Measurements from ENCODE around the gene TRMT11.

TRMT11 gene

DNA sequence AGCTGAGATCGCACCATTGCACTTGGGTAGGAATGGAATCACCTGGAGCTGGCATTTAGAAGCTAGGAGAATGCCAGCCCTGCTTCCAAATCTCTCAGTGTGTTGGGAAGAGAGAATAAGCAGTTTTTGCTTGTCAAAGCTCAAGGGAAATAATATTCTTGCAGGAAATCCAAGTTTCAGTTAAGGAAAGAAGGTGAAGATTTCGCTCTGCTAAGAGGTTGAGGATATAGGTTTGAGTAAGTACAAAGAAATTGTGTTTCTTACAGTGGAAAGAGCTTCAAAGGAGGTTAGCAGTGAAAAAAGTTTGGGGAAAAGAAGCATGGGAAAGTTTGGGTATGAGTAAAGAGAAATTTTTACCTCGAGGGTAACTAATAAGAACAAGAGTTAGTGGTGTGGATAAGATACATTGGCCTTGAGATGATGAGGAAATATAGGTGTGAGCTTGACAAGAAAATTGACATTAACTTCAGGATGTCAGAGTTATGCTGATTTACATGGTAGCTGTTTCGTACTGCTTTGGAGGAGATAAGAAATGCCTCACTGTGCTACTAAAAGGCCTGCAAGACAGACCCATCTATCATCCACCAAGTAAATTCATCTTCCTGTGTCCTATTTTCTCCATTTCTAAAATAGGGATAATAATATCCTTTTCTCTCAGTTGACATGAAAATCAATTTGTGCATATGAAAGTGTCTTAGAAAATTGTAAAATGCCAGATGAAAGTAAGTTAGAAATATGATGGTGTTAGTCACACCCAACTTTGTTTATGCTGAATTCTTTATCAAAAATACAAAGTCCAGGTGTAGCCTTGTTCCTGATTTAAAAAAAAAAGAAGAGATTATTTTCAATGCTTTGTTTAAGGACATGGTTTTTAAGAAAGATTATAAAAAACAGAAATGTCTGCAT is 42.6 kb upstream of the TRMT11 start:
- Histone ChIP-seq H3K9me3 (ENCODE audit: control extremely low read depth in 1 of 5, control insufficient read depth in 4 of 5, insufficient read depth in 2 of 5, low read depth in 1 of 5, low read length in 4 of 5) (no peaks in the 10 kb centered on the region), H3K36me3 (ENCODE audit: control insufficient read depth in 4 of 4, insufficient read depth in 4 of 4, low read length in 3 of 4) (no peaks in the 10 kb centered on the region), H3K4me3 (ENCODE audit: control insufficient read depth in 1 of 7, extremely low read depth in 1 of 7, insufficient read depth in 4 of 7, low read depth in 2 of 7, low read length in 6 of 7) (peak overlapping the region in 2 of 7 experiments; percentile 50 to 57), H3K27me3 (replicated peaks in 2 of 5; ENCODE audit: control insufficient read depth in 4 of 5, insufficient read depth in 5 of 5, low read length in 4 of 5) (no peaks in the 10 kb centered on the region), H3K27ac (ENCODE audit: insufficient read depth in 1 of 2, low read depth in 1 of 2, low read length in 2 of 2, poor library complexity in 1 of 2, severe bottlenecking in 2 of 2) (peak overlapping the region; percentile 55 to 65), H3K4me1 (ENCODE audit: control extremely low read depth in 1 of 4, control insufficient read depth in 4 of 4, insufficient read depth in 4 of 4, low read length in 3 of 4) (peaks cover 8 to 48% (median 16%) of the 10 kb centered on the region in 4 experiments)
- WGBS (ENCODE audit: insufficient coverage): 89% methylated on average over 3 of the region's 4 CpGs
- ChIA-PET CTCF (interaction anchor here (0.7 to 3.3 kb wide), 7 partner anchors 9 to 32 kb away, joined by 3 to 13 read pairs (median 4); partner anchors contain the start of gene HINT3), POLR2A (interaction anchor here (0.9 kb wide), 1 partner anchor 152 kb away, joined by 3 read pairs; no protein-coding TSS in a partner anchor)
- no peak for DNase-seq

DNA sequence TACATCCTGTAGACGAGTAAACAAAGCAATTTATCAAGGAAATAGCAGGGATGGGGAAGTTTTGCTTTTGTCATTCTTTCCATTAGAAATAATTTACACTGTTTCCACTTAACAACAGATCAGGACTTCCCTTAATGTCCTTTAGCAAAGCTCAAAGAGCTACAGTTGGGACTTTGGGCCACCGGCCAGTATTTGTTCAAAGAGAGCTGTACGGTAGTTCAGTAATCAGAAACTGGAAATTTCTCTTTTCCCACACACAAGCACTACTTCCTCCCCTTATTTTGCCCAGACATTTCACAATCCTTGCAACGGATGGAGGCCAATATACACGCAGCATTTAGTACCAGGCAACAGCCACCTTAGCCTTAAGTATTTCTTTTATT is 41.9 kb upstream of the TRMT11 start:
- Histone ChIP-seq H3K9me3 (ENCODE audit: control extremely low read depth in 1 of 5, control insufficient read depth in 4 of 5, insufficient read depth in 2 of 5, low read depth in 1 of 5, low read length in 4 of 5) (no peaks in the 10 kb centered on the region), H3K4me3 (ENCODE audit: control insufficient read depth in 1 of 7, extremely low read depth in 1 of 7, insufficient read depth in 4 of 7, low read depth in 2 of 7, low read length in 6 of 7) (peak overlapping the region in 2 of 7 experiments; percentile 50 to 57), H3K27ac (ENCODE audit: insufficient read depth in 1 of 2, low read depth in 1 of 2, low read length in 2 of 2, poor library complexity in 1 of 2, severe bottlenecking in 2 of 2) (peak overlapping the region; percentile 55 to 65), H3K4me1 (ENCODE audit: control extremely low read depth in 1 of 4, control insufficient read depth in 4 of 4, insufficient read depth in 4 of 4, low read length in 3 of 4) (peaks cover 8 to 48% (median 16%) of the 10 kb centered on the region in 4 experiments), H3K36me3 (ENCODE audit: control insufficient read depth in 4 of 4, insufficient read depth in 4 of 4, low read length in 3 of 4) (no peaks in the 10 kb centered on the region), H3K27me3 (replicated peaks in 2 of 5; ENCODE audit: control insufficient read depth in 4 of 5, insufficient read depth in 5 of 5, low read length in 4 of 5) (no peaks in the 10 kb centered on the region)
- ChIA-PET POLR2A (no interaction called here), CTCF (interaction anchor here (1.4 to 4.6 kb wide), 4 partner anchors 9 to 12 kb away, joined by 4 to 23 read pairs (median 9); partner anchors contain the start of gene HINT3)
- DNase-seq: peak; percentile 28 to 56 (median 43)
- WGBS (ENCODE audit: insufficient coverage): 0% methylated on average over 1 of the region's 5 CpGs

GRCh38 chr6:125944896-125945295 is 41.4 kb upstream of the TRMT11 start:
- ChIA-PET CTCF (interaction anchor here (3.3 to 4.6 kb wide), 2 partner anchors 8 to 11 kb away, joined by 13 to 23 read pairs; partner anchors contain the start of gene HINT3), POLR2A (no interaction called here)
- H3K27ac ChIP-seq (ENCODE audit: insufficient read depth in 1 of 2, low read depth in 1 of 2, low read length in 2 of 2, poor library complexity in 1 of 2, severe bottlenecking in 2 of 2): peak overlapping the region in 1 of 2 experiments; percentile 65

GRCh38 chr6:125945378-125946141 is 40.8 kb upstream of the TRMT11 start:
- peaks cover 8 to 48% (median 16%) of the 10 kb centered on the region in 4 experiments for H3K4me1 ChIP-seq (ENCODE audit: control extremely low read depth in 1 of 4, control insufficient read depth in 4 of 4, insufficient read depth in 4 of 4, low read length in 3 of 4)
- H3K36me3 ChIP-seq (ENCODE audit: control insufficient read depth in 4 of 4, insufficient read depth in 4 of 4, low read length in 3 of 4): no peaks in the 10 kb centered on the region
- H3K27ac ChIP-seq (ENCODE audit: insufficient read depth in 1 of 2, low read depth in 1 of 2, low read length in 2 of 2, poor library complexity in 1 of 2, severe bottlenecking in 2 of 2): no peak overlapping the region
- no peak overlapping the region for H3K4me3 ChIP-seq (ENCODE audit: control insufficient read depth in 1 of 7, extremely low read depth in 1 of 7, insufficient read depth in 4 of 7, low read depth in 2 of 7, low read length in 6 of 7)
- 89% methylated on average over 1 of the region's 1 CpG for WGBS (ENCODE audit: insufficient coverage)
- CTCF ChIA-PET: interaction anchor here (0.7 to 4.6 kb wide), 6 partner anchors 11 to 128 kb away, joined by 3 to 23 read pairs (median 4); partner anchors contain the start of gene HINT3
- POLR2A ChIA-PET: no interaction called here
- H3K9me3 ChIP-seq (ENCODE audit: control extremely low read depth in 1 of 5, control insufficient read depth in 4 of 5, insufficient read depth in 2 of 5, low read depth in 1 of 5, low read length in 4 of 5): no peaks in the 10 kb centered on the region
- no peak for DNase-seq
- H3K27me3 ChIP-seq (replicated peaks in 2 of 5; ENCODE audit: control insufficient read depth in 4 of 5, insufficient read depth in 5 of 5, low read length in 4 of 5): no peaks in the 10 kb centered on the region

More at GRCh38 chr6:125944896-125945295, 41.4 kb upstream of the TRMT11 start:
- no peak for DNase-seq
- WGBS (ENCODE audit: insufficient coverage): no CpG with 5 or more reads among the region's 1 CpG
- Histone ChIP-seq H3K9me3 (ENCODE audit: control extremely low read depth in 1 of 5, control insufficient read depth in 4 of 5, insufficient read depth in 2 of 5, low read depth in 1 of 5, low read length in 4 of 5) (no peaks in the 10 kb centered on the region), H3K36me3 (ENCODE audit: control insufficient read depth in 4 of 4, insufficient read depth in 4 of 4, low read length in 3 of 4) (no peaks in the 10 kb centered on the region), H3K4me3 (ENCODE audit: control insufficient read depth in 1 of 7, extremely low read depth in 1 of 7, insufficient read depth in 4 of 7, low read depth in 2 of 7, low read length in 6 of 7) (peak overlapping the region in 2 of 7 experiments; percentile 50 to 57), H3K27me3 (replicated peaks in 2 of 5; ENCODE audit: control insufficient read depth in 4 of 5, insufficient read depth in 5 of 5, low read length in 4 of 5) (no peaks in the 10 kb centered on the region), H3K4me1 (ENCODE audit: control extremely low read depth in 1 of 4, control insufficient read depth in 4 of 4, insufficient read depth in 4 of 4, low read length in 3 of 4) (peaks cover 8 to 48% (median 16%) of the 10 kb centered on the region in 4 experiments)

GRCh38 chr6:125947615-125948014 is 38.7 kb upstream of the TRMT11 start:
- CTCF ChIA-PET: interaction anchor here (0.9 to 4.6 kb wide), 15 partner anchors 8 to 166 kb away, joined by 3 to 23 read pairs (median 5); partner anchors contain the start of genes HINT3 and NCOA7
- no peak overlapping the region for H3K4me3 ChIP-seq (ENCODE audit: control insufficient read depth in 1 of 7, extremely low read depth in 1 of 7, insufficient read depth in 4 of 7, low read depth in 2 of 7, low read length in 6 of 7)
- H3K9me3 ChIP-seq (ENCODE audit: control extremely low read depth in 1 of 5, control insufficient read depth in 4 of 5, insufficient read depth in 2 of 5, low read depth in 1 of 5, low read length in 4 of 5): no peaks in the 10 kb centered on the region
- peaks cover 8 to 47% (median 15%) of the 10 kb centered on the region in 4 experiments for H3K4me1 ChIP-seq (ENCODE audit: control extremely low read depth in 1 of 4, control insufficient read depth in 4 of 4, insufficient read depth in 4 of 4, low read length in 3 of 4)
- H3K27me3 ChIP-seq (replicated peaks in 2 of 5; ENCODE audit: control insufficient read depth in 4 of 5, insufficient read depth in 5 of 5, low read length in 4 of 5): no peaks in the 10 kb centered on the region
- no peak overlapping the region for H3K27ac ChIP-seq (ENCODE audit: insufficient read depth in 1 of 2, low read depth in 1 of 2, low read length in 2 of 2, poor library complexity in 1 of 2, severe bottlenecking in 2 of 2)
- POLR2A ChIA-PET: no interaction called here
- no CpG with 5 or more reads among the region's 2 CpGs for WGBS (ENCODE audit: insufficient coverage)
- no peak for DNase-seq
- H3K36me3 ChIP-seq (ENCODE audit: control insufficient read depth in 4 of 4, insufficient read depth in 4 of 4, low read length in 3 of 4): no peaks in the 10 kb centered on the region

- WGBS (ENCODE audit: insufficient coverage): 100% methylated on average over 3 of the region's 3 CpGs
- Histone ChIP-seq H3K27me3 (replicated peaks in 2 of 5; ENCODE audit: control insufficient read depth in 4 of 5, insufficient read depth in 5 of 5, low read length in 4 of 5) (no peaks in the 10 kb centered on the region), H3K9me3 (ENCODE audit: control extremely low read depth in 1 of 5, control insufficient read depth in 4 of 5, insufficient read depth in 2 of 5, low read depth in 1 of 5, low read length in 4 of 5) (no peaks in the 10 kb centered on the region), H3K4me1 (ENCODE audit: control extremely low read depth in 1 of 4, control insufficient read depth in 4 of 4, insufficient read depth in 4 of 4, low read length in 3 of 4) (peaks cover 10 to 40% (median 13%) of the 10 kb centered on the region in 4 experiments), H3K27ac (ENCODE audit: insufficient read depth in 1 of 2, low read depth in 1 of 2, low read length in 2 of 2, poor library complexity in 1 of 2, severe bottlenecking in 2 of 2) (no peak overlapping the region), H3K4me3 (ENCODE audit: control insufficient read depth in 1 of 7, extremely low read depth in 1 of 7, insufficient read depth in 4 of 7, low read depth in 2 of 7, low read length in 6 of 7) (no peak overlapping the region), H3K36me3 (ENCODE audit: control insufficient read depth in 4 of 4, insufficient read depth in 4 of 4, low read length in 3 of 4) (no peaks in the 10 kb centered on the region)
- CTCF ChIA-PET: interaction anchor here (0.9 to 4.6 kb wide), 13 partner anchors 8 to 157 kb away, joined by 3 to 23 read pairs (median 5); partner anchors contain the start of genes HINT3 and NCOA7
- POLR2A ChIA-PET: no interaction called here
- no peak for DNase-seq
These were observed 37.9 kb upstream of the TRMT11 start for GRCh38 chr6:125948455-125948854.
